SU-DHL-6 (cell line): ENCODE measurements around the gene ELN.

ENCODE experiments used
- EZH2phosphoT487 ChIP-seq: fragments of 200-600 bp; sonication (generic), shearing (Covaris generic); conservative IDR thresholded peaks from 2 replicates; pipeline ENCODE4 v1.6.1; 2018; ENCODE audit warnings: mild to moderate bottlenecking, antibody characterized with exemption, low read length, moderate library complexity, mixed read lengths
- TF ChIP-seq, protein P1 (sequence below): fragments of 200-600 bp; sonication (generic); IDR thresholded peaks from one replicate; pipeline ENCODE4 v1.5.1; 2017; ENCODE audit warnings: antibody characterized with exemption, mild to moderate bottlenecking, low read length, moderate library complexity; ENCODE audit not compliant: insufficient read depth, poor library complexity, severe bottlenecking

DNA sequence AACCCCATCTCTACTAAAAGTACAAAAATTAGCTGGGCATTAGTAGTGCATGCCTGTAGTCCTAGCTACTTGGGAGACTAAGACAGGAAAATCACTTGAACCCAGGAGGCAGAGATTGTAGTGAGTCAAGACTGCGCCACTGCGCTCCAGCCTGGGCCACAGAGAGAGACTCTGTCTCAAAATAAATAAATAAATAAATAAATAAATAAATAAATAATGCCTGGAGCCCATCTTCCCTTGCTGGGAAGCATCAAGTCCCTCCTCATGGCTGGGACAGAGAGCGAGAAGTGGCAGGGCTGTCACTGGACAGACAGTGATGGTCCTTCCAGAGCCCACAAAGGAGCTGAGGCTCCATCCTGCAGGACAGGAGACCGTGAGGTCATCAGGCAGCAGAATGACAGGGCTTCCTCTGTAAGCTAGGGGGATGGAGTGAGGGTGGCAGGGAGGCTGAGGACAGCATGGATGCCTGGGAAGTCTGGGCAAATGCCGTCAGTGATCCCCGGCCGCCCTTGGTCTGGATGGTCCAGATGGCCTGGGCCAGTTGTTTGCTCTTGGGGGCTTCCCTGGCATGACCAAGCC is 36.4 kb upstream of the ELN start:
- no peak for TF ChIP-seq EZH2phosphoT487
- TF ChIP-seq, protein P1, sequence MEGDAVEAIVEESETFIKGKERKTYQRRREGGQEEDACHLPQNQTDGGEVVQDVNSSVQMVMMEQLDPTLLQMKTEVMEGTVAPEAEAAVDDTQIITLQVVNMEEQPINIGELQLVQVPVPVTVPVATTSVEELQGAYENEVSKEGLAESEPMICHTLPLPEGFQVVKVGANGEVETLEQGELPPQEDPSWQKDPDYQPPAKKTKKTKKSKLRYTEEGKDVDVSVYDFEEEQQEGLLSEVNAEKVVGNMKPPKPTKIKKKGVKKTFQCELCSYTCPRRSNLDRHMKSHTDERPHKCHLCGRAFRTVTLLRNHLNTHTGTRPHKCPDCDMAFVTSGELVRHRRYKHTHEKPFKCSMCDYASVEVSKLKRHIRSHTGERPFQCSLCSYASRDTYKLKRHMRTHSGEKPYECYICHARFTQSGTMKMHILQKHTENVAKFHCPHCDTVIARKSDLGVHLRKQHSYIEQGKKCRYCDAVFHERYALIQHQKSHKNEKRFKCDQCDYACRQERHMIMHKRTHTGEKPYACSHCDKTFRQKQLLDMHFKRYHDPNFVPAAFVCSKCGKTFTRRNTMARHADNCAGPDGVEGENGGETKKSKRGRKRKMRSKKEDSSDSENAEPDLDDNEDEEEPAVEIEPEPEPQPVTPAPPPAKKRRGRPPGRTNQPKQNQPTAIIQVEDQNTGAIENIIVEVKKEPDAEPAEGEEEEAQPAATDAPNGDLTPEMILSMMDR: no peak
